Coronary artery (tissue), 2 donors: ENCODE results near the gene GOT2.

Experiments used
- DNase-seq: peaks from one replicate; pipeline ENCODE4 v3.0.0-alpha.2; 2017; ENCODE audit warnings: low spot score
- H3K27ac ChIP-seq, 2 donors: fragments of 200-600 bp; sonication (generic); one replicate each; pipeline ENCODE4 v1.5.1; 2016 to 2019
- H3K4me3 ChIP-seq: fragments of 200-600 bp; sonication (generic); 2 replicates; pipeline ENCODE4 v1.5.1; 2016; ENCODE audit warnings: mild to moderate bottlenecking, moderate library complexity
- CTCF ChIP-seq: fragments of 200-600 bp; sonication (generic); IDR thresholded peaks from one replicate; pipeline ENCODE4 v1.5.1; 2019; ENCODE audit warnings: antibody characterized with exemption

GOT2 gene

GRCh38 chr16:58685084-58685449 is 49.0 kb downstream of the GOT2 start:
- peak overlapping the region; percentile 86 for H3K4me3 ChIP-seq
- TF ChIP-seq CTCF: no peak
- H3K27ac ChIP-seq: peak overlapping the region in 1 of 2 donors; percentile 74
- no peak for DNase-seq

DNA sequence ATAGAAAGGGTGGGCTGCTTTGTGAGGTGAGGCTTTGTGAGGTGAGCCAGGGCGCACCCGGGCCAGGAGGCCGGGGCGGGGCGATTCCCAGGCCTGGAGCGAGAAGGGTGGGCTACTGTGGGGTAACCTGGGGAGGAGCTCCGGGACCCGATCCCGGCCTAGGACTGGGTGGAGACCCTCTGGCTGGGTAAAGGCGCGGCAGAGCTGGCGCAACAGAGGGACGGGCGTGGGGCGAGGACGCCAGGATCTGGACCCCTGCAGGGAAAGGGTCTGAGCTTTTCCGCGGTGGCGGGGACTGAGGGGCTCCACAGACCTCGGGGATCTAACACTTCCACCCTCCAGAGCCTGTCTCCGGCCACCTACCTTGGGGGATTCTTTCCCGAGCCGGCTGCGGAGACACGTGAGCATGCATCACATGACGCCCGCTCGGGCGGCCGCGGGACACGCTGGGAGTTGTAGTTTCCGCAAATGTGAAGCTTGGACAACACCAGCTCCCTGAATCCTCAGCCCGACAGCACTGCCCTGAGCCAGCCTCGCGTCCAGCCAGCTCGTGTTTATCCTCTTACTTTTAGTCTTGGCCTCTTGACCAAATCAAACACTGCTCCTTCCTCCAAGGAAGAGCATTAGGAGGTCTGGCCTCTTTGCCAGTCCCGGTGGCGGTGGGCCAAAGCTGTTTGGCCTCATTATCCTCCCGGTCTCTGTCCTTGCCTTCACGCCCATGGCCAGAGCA is 49.6 kb downstream of the GOT2 start, which contains the start of gene SLC38A7:
Gene SLC38A7, minus strand, starts transcription at position 417 of the 730 bp plus-strand sequence. CDS start 4,644 bp downstream, outside the sequence.
- TF ChIP-seq CTCF: no peak
- DNase-seq: peak; percentile 89
- Histone ChIP-seq H3K4me3 (peak within 1 kb of the TSS; percentile 86), H3K27ac (peak within 1 kb of the TSS; percentile 59 to 74)

- no peak for DNase-seq
- Histone ChIP-seq H3K4me3 (peak overlapping the region; percentile 86), H3K27ac (peak overlapping the region; percentile 59 to 74)
- no peak for TF ChIP-seq CTCF
Measured at GRCh38 chr16:58684001-58684353, 50.1 kb downstream of the GOT2 start.

- no peak for TF ChIP-seq CTCF
- DNase-seq: no peak
- Histone ChIP-seq H3K4me3 (no peak overlapping the region), H3K27ac (no peak overlapping the region)
Measured at GRCh38 chr16:58679763-58680162, 54.4 kb downstream of the GOT2 start.

DNA sequence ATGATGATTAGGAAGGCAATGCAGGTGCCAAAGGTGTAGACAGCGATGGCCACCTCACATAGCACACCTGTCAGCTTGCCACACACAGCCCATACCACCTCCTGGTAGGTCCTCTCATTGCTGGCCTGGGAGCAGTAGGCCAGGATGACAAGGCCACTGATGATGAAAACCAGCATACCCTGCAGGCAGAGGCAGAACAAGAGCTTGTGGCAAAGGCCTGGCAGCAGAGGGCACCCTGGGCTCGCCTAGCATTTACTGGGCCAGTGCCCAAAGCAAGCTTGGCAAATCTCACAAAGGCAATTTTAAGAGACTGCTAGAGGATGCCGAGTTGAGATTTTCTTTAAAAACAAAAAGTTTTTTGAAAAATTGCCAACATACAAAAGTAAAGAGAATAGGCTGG is 55.4 kb downstream of the GOT2 start:
- no peak for DNase-seq
- no peak overlapping the region for H3K4me3 ChIP-seq
- H3K27ac ChIP-seq: no peak overlapping the region
- TF ChIP-seq CTCF: peak; percentile 20

DNA sequence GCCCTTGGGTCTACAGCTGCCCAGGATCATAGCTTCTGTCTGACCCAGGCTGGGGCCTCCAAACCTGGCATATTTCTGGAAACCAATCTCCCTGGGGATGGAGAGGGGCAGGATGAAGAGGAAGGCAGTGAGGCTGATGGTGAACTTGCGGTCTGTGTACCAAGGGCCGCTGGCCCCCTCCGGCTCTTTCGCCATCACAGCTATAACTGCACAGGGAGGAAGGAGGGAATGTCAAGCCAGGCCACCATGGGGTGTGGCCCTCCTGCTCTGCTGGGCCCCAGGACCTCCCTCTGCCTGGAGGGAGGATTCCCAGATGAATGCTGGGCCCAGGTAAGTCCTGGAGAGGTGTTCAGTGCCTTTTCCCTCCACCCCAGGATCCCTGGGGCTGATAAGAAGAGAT is 55.8 kb downstream of the GOT2 start:
- TF ChIP-seq CTCF: no peak
- H3K4me3 ChIP-seq: no peak overlapping the region
- H3K27ac ChIP-seq: no peak overlapping the region
- DNase-seq: no peak

DNA sequence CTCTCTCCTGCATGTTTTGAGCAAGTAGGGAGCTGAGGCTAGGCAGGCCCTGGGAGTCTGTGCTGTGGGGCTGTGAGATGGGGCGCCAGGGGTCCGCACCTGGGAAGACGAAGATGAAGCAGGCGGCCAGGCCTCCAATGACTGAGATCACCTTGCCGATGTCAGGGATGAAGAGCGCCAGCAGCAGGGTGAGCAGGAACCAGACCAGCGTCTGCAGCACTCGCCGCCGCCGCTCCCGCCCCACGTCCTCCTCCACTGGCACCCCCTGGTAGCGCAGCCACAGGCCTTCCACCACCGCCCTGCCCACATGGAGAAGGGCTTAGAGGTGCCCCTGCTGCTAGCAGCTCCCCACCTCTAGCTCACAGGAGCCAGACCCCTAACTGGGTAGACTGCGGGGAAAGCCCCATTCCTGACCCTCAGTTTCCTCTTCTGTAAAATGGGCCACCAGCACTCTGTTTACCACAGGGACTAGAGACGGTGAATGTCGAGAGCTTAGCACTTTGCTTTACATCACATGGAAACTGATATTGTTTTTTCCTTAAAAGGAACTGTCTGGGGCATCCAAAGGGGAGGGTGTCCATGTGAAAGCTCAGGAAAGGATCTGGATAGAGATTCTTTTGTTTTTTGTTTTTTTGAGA is 63.1 kb downstream of the GOT2 start:
- Histone ChIP-seq H3K4me3 (no peak overlapping the region), H3K27ac (no peak overlapping the region)
- no peak for TF ChIP-seq CTCF
- no peak for DNase-seq
